ENCODE results near the gene SPACA1.

The SPACA1 gene

GRCh38 chr6:88107241-88107640 lies 59.6 kb downstream of the SPACA1 start:
- no peak for DNase-seq

DNA sequence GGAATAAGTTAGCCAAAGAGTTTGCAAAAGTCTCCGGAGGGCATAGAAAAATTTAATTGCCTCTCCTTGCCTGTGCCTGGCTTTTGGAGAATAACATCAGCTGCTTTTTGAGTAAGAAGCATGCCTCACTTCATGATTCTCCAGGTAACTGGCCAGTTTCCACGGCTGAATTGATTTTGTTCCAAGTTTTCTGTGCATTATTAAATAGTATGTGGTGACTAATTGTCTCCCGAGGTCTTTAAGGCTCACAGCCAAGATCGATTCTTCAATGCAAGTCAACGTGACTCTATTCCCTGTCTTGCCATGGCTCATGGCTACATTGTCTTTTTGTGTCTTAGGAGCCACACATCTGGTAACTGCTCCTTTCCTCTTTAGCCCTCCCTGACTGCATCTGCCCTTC lies 64.3 kb downstream of the SPACA1 start:
- no peak for DNase-seq

DNA sequence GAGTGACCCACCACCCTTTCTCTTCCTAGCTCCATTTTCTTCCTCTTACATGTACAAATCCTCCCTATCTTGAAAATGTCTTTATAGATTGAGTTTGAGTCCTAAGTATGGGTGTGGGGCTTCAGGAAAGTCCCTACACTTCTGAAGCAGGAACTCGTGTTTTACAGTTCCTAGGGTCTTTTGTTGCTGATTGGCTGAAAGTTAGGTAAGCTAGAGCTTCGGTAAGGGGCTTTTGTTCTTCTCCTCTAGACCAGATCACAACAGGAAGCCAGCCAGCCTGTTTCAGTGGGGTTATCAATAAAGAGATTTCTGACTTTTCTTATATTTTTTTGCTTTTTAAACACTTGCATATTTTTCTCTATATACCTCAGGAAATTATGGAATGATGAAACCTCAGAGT lies 67.2 kb downstream of the SPACA1 start:
- no peak for DNase-seq

DNA sequence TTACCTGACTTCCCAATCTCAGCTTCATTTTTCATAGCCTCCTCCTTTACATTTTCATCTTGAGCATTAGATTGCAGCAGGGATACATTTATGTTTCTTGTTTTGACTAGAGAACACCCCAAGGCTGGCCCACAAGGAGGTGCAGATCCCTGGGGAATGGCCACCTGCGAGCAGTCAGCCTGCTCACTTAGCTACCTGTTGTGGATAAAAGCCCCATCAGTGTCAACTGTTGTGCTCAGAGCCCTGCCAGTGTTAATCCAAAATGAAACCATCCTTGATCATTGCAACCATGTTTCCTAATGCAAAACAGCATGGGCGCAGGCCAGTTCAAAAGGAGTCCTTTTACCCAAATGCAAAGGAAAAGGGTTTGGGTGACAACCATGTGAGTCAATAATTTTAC lies 67.7 kb downstream of the SPACA1 start:
- no peak for DNase-seq

DNA sequence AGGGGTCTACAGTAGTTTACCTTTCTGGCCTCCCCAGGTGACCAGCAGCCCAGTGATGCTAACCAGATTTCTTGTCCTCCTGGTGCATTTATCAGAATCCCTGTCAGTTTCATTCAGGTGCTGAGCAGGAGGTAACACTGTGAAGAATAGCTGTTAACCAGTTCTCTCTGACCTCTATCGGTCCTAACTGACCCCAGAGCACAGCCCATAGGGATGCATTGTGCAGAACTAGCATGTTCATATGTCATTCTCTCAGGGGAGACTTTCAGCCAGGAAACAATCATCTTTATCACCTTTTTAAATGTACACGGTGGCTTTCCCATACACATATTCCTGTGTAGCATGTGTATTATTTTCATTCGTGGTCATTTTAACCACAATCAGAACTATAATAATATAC lies 68.6 kb downstream of the SPACA1 start:
- no peak for DNase-seq

Data from hippocampal formation (tissue), 2 donors.